Uterus (tissue), 4 donors: ENCODE measurements around the gene PCYT1A. TPM values are rescaled to one million over a fixed set of nuclear protein-coding genes. Genes with fewer than 3 reads are reported as not detected.

Experiments
- DNase-seq, 2 donors: peaks; one replicate each; pipeline ENCODE4 v3.0.0-alpha.2; 2019 to 2020
- H3K27ac ChIP-seq, 2 donors: fragments of 200-600 bp; sonication (generic); 1 replicate in 1 of 2; 2 replicates in 1 of 2; pipeline ENCODE4 v1.5.1; 2016 to 2018
- H3K27me3 ChIP-seq, 2 donors: fragments of 200-600 bp; sonication (generic); one replicate each; pipeline ENCODE4 v1.5.1; 2018 to 2019; ENCODE audit warnings: control low read depth in 1 of 2
- H3K36me3 ChIP-seq, 2 donors: fragments of 200-600 bp; sonication (generic); one replicate each; pipeline ENCODE4 v1.5.1; 2019; ENCODE audit warnings: control low read depth in 1 of 2
- H3K4me1 ChIP-seq, 2 donors: fragments of 200-600 bp; sonication (generic); one replicate each; pipeline ENCODE4 v1.5.1; 2018 to 2019; ENCODE audit warnings: control low read depth in 1 of 2
- H3K4me3 ChIP-seq, 2 donors: fragments of 200-600 bp; sonication (generic); 1 replicate in 1 of 2; 2 replicates in 1 of 2; pipeline ENCODE4 v1.5.1; 2018 to 2019; ENCODE audit warnings: mild to moderate bottlenecking in 1 of 2
- H3K9me3 ChIP-seq, 2 donors: fragments of 200-600 bp; sonication (generic); one replicate each; pipeline ENCODE4 v1.5.1; 2019; ENCODE audit warnings: control low read depth in 1 of 2
- CTCF ChIP-seq, 4 experiments: fragments of 200-600 bp in 2 of 4; fragments of 450-650 bp in 2 of 4; sonication (generic) in 2 of 4; IDR thresholded peaks; one replicate each; pipeline ENCODE4 v1.5.1; 2016 to 2019; ENCODE audit warnings: antibody characterized with exemption in 4 of 4, mild to moderate bottlenecking in 2 of 4, moderate library complexity in 1 of 4
- POLR2A ChIP-seq, 2 donors: fragments of 450-650 bp; IDR thresholded peaks; one replicate each; pipeline ENCODE4 v1.6.1; 2016; ENCODE audit warnings: antibody characterized with exemption in 2 of 2, mild to moderate bottlenecking in 1 of 2, moderate library complexity in 1 of 2
- intact Hi-C: fragments of 100-400 bp; cut with DNase I; formaldehyde crosslinking; loops from one replicate; pipeline ENCODE4 v1.15.1; 2023; ENCODE audit warnings: low total_unique reads
- total RNA-seq, 4 donors: library from RNA; depleted of rRNA in 3 of 4; stranded (reverse); fragments of >200 nt in 3 of 4; gene quantifications; one replicate each; pipeline versions ENCODE4 v1.1.0 to v1.2.4, GENCODE V29; 2014 to 2023
- donor health status: DM: yes; HTN: yes; CAD: no.

PCYT1A gene
- total RNA-seq, 4 donors from 2014 or later = 36.5 to 275 (median 56.0) TPM

GRCh38 chr3:196270499-196270898 lies 17.0 kb downstream of the PCYT1A start:
- Histone ChIP-seq H3K27ac (no peak overlapping the region), H3K27me3 (no peaks in the 10 kb centered on the region), H3K9me3 (no peaks in the 10 kb centered on the region), H3K36me3 (no peaks in the 10 kb centered on the region), H3K4me1 (no peaks in the 10 kb centered on the region), H3K4me3 (no peak overlapping the region)
- TF ChIP-seq CTCF (IDR thresholded peaks at IDR 0.05) (no peak), POLR2A (IDR thresholded peaks at IDR 0.05) (no peak)
- intact Hi-C loops = no loop called here
- no peak for DNase-seq

- Histone ChIP-seq H3K4me3 (no peak overlapping the region), H3K27me3 (no peaks in the 10 kb centered on the region), H3K36me3 (no peaks in the 10 kb centered on the region), H3K4me1 (no peaks in the 10 kb centered on the region), H3K27ac (no peak overlapping the region), H3K9me3 (no peaks in the 10 kb centered on the region)
- intact Hi-C loops = no loop called here
- TF ChIP-seq CTCF (IDR thresholded peaks at IDR 0.05) (no peak), POLR2A (IDR thresholded peaks at IDR 0.05) (no peak)
- no peak for DNase-seq
Measured at GRCh38 chr3:196268284-196269163, 19.0 kb downstream of the PCYT1A start.

- H3K36me3 ChIP-seq = no peaks in the 10 kb centered on the region
- TF ChIP-seq CTCF (IDR thresholded peaks at IDR 0.05) = no peak
- no peak for TF ChIP-seq POLR2A (IDR thresholded peaks at IDR 0.05)
- intact Hi-C loops = no loop called here
Measured at GRCh38 chr3:196263819-196264218, 23.7 kb downstream of the PCYT1A start.

GRCh38 chr3:196260784-196261183 lies 26.7 kb downstream of the PCYT1A start:
- Histone ChIP-seq H3K9me3 (no peaks in the 10 kb centered on the region), H3K27me3 (no peaks in the 10 kb centered on the region), H3K36me3 (no peaks in the 10 kb centered on the region), H3K4me3 (no peak overlapping the region), H3K4me1 (no peaks in the 10 kb centered on the region), H3K27ac (no peak overlapping the region)
- TF ChIP-seq POLR2A (IDR thresholded peaks at IDR 0.05) (no peak), CTCF (IDR thresholded peaks at IDR 0.05) (no peak)
- DNase-seq = no peak
- intact Hi-C loops = no loop called here

More at GRCh38 chr3:196263819-196264218, 23.7 kb downstream of the PCYT1A start:
- Histone ChIP-seq H3K27ac (no peak overlapping the region), H3K4me1 (no peaks in the 10 kb centered on the region), H3K27me3 (no peaks in the 10 kb centered on the region), H3K4me3 (no peak overlapping the region), H3K9me3 (no peaks in the 10 kb centered on the region)
- DNase-seq = no peak

GRCh38 chr3:196255776-196256175 lies 31.8 kb downstream of the PCYT1A start:
- no peaks in the 10 kb centered on the region for H3K4me1 ChIP-seq
- DNase-seq = no peak
- no peak overlapping the region for H3K27ac ChIP-seq
- TF ChIP-seq POLR2A (IDR thresholded peaks at IDR 0.05) (no peak), CTCF (IDR thresholded peaks at IDR 0.05) (no peak)
- H3K9me3 ChIP-seq = no peaks in the 10 kb centered on the region
- intact Hi-C loops = no loop called here
- H3K27me3 ChIP-seq = no peaks in the 10 kb centered on the region
- no peak overlapping the region for H3K4me3 ChIP-seq
- H3K36me3 ChIP-seq = no peaks in the 10 kb centered on the region
